IPS-NIHi7 (cell line): Measurements from ENCODE around the gene NSUN6.
A peak's percentile ranks its signal among the peaks of the same experiment; 100 is the strongest.

Experiments used
- DNase-seq: peaks from one replicate; pipeline ENCODE4 v3.0.0; 2012; ENCODE audit warnings: mixed read lengths; ENCODE audit errors: extremely low spot score

Gene NSUN6, protein sequence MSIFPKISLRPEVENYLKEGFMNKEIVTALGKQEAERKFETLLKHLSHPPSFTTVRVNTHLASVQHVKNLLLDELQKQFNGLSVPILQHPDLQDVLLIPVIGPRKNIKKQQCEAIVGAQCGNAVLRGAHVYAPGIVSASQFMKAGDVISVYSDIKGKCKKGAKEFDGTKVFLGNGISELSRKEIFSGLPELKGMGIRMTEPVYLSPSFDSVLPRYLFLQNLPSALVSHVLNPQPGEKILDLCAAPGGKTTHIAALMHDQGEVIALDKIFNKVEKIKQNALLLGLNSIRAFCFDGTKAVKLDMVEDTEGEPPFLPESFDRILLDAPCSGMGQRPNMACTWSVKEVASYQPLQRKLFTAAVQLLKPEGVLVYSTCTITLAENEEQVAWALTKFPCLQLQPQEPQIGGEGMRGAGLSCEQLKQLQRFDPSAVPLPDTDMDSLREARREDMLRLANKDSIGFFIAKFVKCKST

DNA sequence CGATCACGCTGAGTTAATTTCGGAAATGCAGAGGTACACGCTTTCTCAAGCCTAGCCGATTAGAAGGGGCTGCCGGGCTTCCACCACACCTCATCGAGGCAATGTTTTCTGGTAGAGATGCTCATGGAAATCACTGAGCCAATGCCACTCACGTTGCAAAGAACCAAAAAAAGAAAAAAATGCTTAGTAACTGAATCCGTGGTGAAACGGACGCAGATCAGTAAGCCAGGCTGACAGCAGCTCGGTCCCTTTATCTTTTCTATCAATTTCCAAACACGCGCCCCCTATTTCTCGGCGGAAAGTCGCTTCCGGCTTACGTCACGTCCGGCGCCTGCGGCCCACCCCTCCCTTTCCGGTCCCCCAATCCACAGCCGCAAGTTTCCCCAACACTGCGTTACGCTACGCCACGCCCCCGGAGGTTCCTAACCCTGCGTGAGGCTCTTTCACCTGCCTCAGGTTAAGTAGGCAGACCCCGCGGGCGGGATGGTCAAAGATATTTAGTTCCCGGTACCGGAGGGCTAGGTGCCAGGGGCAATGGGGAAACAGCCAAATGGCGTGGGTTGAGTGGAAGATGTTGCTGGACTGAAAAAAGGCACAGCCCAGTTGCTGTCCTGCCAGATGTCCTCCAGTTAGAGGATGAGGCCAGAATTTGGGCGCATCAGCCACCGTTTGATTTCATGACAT lies at the start of gene NSUN6:
TSS of gene NSUN6 (minus strand) at position 264 of the 684 bp plus-strand sequence. CDS start 384 bp downstream, outside the sequence.
- peak; percentile 81 for DNase-seq

DNA sequence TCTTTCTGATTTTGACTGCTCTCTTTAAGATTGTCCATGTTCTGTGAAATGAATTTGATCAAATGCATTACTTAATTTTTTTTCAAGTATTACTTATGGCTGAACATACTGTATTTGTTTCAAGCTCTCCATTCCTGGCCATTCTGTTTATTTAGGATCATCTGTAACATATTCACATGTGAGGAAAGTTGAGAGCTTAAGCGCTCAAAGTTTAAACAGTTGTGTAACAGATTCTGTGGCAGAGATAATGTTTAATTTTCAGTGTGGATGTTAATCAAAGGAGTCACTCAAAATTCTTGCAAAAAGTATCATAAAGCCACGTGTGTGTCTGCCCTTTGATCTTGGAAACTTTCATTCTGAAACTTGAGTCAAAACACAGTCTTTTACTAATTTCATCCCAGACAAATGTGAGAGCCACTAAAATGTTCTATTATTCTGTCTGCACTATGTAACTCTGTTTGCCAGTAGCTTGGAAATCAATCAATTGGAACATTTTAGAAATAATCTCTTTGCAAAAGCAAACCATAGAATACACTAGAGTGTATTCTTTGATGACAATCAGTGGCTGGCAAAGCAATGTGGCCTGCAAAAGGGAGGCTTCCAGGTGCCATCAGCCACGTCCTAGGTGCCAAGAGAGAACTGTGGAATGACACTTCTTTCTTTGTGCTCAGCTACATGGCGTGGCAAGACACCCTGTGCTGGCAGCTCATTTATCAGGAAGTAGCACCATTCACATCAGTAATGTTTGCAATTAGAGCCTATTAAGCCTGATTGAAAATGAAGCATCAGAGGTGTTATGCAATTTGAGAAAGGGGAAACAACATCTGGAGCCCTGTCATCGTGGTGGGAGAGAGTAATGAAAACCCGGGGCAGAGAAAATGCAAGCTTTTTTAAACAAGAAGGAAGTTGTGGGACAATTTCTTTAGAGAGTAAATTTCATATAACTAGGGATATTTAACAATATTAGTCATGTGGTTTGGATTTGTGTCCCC lies 48.8 kb upstream of the NSUN6 start:
- DNase-seq, result no peak

DNA sequence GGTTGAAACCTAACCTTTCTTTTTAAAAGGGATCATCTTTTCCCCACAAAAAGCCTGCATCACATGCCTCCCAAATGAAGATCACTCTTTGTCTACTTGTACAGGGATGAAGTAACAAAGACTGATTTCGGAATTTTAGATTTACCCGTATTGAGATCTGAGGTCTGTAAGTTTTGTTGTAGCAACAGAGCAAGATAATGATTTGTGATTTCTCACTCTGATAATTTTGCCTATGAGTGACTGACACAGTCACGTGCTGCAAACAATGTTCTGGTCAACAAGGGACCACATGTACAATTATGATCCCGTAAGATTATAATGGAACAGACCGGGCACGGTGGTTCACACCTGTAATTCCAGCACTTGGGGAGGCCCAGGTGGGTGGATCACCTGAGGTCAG lies 39.2 kb upstream of the NSUN6 start:
- DNase-seq, result no peak

DNA sequence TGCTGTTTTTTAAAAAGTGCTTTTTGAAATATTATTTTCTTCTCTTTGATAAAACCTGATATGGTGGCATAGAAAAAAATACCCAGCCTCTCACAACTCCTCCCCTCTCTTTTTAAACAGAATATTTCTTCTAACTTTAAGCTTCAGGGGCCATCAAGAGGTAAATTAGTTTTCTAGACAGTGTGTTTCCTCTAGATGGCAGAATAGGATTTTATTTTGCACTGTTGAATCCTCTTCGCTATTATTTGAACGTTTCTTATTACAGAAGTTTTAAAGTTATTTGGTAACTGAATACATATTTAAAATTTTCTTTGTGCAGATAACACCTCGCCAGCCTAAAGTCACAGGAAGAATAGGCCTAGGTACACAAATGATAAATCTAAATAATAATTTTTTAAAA lies 38.1 kb upstream of the NSUN6 start:
- no peak for DNase-seq

DNA sequence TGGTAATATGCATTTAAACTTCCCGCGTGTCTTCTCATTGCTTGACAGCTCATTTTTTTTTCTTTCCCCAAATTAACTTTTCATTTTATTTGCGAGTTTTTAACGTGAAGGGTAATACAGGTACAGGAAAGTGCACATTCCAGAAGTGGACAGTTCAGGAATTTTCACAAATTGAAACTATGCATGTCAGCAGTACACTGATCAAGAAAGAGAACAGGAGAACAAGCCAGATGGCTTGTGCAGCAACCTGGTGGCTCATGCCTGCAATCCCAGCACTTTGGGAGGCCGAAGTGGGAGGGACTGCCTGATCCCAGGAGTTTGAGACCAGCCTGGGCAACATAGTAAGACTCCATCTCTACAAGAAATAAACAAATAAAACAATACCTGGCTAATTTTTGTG lies 36.3 kb upstream of the NSUN6 start:
- no peak for DNase-seq

DNA sequence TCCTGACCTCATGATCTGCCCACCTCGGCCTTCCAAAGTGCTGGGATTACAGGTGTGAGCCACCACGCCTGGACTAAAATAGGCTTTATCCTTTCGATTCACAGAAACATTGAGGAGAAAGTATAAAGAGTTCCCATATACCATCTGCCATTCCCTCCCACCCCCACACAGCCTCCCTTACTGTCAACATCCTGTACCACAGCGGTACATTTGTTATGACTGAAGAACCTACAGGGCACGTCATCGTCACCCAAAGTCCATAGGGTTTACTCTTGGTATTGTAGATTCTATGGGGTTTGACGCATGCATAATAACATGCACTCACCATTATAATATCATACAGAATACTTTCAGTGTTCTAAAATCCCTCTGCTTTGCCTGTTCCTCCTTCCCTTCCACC lies 35.8 kb upstream of the NSUN6 start:
- DNase-seq, result no peak

DNA sequence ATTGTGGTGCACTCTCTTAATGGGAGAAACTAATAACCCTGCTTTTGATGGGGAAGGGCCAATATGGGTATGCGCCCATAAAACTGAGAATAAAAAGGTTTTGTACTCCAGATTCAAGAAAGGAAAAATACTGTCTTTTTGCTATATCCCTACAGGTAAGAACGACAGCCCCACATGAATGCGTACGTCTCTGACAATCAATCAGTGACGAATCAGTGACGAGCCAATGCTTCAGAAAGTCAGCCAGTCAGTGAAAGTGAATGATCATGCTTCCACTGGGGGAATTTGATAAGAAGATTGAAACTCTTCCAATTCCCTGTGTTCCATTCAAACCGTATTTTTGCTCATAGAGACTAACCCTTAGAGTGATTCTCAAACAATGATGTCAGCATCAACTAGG lies 34.2 kb upstream of the NSUN6 start:
- no peak for DNase-seq

DNA sequence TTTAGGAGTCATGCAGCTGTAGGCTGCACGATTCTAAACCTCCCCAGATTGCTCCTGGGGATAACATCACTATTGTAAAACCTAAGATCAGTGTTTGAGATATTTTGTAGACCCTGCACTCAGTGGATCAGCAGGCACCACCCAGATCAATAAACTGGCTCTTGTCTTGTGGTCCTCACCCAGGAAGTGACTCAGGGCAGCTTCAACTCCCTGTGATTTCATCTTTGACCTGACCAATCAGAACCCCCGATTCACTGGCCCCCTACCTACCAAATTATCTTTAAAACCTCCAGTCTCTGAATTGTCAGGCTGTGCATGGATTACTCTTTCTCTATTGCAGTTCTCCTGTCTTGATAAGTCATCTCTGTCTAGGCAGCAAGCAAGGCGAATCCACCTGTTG lies 33.6 kb upstream of the NSUN6 start:
- no peak for DNase-seq

DNA sequence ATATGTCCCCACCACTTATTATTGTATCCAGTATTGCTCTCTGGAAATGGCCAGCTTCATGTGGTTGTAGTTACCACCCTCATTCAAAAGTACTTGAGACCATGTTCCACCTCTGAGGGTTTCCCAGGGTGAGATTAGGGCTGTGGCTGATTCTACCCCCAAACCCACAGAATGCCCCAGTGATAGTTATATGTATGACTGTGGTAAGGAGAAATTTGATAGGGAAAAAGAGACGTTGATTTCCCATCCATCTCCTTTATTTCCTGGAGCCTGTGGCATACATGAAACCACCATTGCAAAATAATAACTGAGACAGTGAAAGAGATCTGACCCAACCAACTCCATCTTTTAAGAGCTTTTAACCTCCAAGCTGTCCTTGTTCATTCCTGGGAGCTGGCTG lies 33.0 kb upstream of the NSUN6 start:
- DNase-seq, result no peak

DNA sequence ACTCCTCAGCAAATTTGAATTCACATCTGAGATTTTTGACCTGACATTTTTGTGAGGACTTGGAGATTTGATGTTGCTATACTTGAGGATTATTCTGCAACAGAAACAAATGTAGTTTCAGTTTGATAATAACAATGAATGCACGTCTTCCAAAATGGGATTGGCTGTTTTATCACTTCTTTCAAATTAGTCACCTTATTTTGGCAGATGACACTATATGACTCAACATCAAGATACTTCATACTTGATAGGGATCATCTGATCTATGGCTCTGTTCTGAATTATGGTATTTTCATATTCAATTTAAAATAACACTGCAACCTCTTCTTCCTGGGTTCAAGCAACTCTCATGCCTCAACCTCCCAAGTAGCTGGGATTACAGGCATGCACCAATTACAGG lies 32.0 kb upstream of the NSUN6 start:
- DNase-seq, result no peak

DNA sequence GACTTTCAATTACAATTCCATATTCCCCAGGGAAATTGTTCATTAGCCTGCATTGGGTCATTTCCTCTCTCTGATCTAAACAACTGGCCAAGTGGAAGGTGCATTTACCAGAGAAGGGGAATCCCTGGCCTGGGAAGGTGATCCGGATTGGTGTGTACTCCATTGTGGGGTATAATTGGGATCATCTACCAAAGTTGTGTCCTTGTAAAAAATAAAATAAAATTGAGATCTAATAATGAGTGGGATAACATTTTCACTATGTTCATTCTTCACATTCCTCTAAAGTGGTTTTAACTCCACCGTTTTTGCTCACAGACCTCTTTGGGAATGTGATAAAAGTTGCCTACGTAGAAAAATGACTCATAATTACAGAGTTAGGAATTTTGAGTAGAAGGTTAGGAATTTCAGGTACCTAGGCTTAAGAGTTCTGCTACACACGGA lies 30.6 kb upstream of the NSUN6 start:
- DNase-seq, result no peak

DNA sequence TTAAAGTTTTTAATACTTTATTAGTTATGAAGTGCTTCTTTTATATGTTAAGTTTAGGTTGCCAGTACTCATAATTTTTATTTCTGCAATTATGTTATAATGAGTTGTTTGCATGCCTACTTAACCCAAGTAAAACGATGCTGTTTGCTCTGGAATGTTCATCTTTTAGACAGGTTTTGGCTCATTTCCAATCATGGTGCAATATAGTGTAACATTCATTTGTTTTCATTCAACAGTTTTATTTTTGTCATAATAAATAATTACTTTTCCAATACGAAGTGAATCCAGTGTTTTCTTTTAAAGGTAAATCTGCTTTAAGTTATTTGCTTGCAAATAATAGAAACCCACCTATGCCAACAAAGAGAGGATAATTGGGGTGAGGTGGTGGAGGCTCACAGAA lies 30.0 kb upstream of the NSUN6 start:
- no peak for DNase-seq

DNA sequence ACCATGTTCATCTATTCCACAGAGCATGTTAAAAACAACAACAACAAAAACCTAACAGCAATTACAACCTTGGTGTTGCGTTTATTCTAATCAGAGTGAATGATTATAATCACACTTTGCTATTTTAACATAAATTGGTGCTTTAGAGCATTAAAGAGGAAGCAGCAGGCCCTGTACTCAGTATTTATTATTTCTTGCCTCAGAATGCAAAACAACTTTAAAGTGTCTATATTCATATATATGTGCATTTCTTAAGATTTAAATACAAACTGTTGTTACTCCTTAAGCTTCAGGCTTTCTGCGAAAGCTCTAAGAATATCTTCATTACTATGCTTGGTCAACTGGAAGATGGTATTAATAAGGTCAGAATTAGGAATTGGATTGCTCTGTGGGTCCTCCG lies 29.4 kb upstream of the NSUN6 start:
- no peak for DNase-seq

DNA sequence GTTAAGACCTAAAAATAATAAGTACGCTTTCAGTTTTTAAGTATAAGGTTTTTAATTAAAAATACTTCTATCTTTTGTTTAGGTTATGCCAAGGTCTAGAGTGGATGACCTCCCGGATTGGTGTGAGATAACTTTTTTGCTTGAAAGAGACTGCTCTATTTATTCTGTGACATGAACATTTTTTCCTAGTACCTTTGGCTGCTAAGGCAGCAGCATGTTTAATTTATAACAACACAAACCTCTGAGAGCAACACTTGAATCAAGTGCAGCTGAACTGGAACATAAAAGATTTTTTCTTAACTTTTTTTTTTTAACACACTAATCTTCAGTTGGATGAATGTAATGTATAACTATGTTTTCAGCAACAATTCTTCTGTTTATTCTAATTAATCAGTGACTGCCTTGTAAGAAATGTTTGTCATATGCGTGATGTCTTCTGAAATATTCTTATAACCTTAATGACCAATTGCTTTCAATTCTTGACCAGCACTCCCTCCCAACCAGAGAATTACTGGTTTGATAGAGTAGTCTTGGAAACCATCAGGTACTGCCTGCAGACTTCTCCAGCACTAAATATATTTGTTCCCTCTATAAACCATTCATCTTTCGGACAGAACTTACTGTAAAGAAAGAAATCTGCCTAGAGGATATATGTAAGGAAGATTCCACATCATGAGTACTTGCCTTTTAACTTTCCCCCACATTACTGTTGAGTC lies 23.9 kb upstream of the NSUN6 start:
- DNase-seq, result no peak

DNA sequence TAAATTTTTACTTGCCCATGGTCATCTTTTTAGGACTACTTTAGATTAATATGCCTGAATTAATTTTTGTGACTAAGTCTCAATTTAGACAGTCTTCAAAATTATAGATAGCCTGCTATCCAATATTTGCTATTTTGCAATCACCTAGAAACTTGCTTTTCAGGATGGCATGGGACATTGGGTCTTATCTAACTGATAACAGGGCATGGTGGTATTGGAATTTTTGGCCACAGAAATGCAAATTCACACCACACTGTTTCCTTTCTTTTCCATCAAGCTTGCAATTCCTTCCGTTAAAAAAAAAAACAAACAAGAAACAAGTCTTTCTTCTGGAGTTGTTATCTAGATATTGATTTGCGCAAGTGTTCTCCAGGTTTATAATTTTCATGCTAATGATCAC lies 16.6 kb upstream of the NSUN6 start:
- no peak for DNase-seq

DNA sequence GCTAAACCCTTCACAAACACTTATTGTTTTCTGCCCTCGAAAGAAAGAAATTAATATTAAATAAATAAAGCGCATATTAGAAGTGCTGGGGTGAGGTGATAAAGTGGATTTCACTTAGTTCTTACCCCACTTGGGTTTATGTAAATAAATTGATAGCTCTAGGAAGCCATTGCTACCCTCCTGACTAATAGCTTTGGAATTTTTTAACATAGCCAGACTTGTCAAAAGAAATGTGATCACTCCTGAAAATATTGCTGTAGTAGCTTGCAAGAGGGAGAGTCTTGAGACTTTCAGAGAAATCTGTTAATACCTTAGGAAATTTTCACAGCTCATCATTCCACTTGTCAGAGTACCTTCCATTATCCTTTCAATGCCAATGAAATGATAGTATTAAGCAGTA lies 15.4 kb upstream of the NSUN6 start:
- peak; percentile 22 for DNase-seq

DNA sequence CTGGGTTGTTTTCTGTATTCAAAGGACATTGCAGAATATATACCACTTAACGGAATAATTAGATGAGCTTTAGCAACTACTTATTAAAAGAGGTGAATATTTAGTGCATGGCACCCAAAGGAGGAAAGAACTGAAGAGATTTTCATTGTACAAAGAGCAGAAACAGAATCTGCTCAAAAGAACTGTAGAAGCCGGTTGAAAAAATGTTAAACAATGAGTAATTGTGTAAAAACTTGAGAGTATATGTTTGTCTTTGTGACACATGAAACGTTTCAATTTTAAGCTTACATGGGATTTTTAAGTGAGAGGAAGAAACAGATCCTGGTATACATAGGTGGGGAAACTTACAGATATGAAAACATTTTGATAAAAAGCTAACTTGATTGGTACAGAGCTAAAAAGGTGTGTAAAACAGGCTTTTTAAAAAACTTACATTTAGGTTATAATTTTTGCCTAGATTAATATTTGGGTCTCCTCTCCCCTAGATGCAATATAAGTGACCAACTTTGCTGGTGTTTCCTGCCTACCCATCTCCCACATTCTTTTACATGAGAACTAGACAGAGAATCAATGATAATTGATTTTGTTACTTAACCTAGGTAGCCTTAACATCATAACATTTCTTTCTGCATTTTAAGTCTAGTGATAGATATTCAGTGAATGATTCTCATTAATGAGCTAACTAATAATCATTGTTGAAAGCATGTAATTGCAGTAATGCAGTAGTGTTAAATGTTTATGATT lies 14.6 kb upstream of the NSUN6 start:
- no peak for DNase-seq

DNA sequence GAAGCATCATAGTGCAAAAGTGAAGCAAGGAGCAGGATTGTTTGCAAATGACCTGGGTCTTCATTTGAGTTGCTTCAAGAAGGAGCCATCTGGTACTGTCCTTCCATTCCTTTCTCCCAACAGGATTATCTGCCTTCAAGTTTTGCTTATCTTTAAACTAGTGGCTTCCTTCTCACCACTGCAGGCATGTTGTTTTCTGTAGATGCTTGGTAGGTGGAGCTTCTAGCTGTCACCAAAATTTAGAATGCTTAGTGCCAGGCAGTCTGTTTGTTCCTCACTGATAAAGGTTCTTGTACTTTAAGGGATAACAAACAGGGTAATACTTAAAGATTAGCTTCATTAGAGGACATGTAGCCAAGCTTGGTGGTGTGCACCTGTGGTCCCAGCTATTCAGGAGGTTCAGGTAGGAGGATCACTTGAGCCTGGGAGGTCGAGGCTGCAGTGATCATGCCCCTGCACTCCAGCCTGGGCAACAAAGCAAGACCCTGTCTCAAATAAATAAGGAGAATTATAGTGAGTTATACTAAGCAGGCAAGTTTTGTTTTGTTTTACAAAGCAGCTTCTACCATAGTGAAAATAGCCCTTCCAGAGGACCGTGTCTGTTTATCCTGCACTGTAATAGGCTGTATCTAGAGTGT lies 13.6 kb upstream of the NSUN6 start:
- no peak for DNase-seq

DNA sequence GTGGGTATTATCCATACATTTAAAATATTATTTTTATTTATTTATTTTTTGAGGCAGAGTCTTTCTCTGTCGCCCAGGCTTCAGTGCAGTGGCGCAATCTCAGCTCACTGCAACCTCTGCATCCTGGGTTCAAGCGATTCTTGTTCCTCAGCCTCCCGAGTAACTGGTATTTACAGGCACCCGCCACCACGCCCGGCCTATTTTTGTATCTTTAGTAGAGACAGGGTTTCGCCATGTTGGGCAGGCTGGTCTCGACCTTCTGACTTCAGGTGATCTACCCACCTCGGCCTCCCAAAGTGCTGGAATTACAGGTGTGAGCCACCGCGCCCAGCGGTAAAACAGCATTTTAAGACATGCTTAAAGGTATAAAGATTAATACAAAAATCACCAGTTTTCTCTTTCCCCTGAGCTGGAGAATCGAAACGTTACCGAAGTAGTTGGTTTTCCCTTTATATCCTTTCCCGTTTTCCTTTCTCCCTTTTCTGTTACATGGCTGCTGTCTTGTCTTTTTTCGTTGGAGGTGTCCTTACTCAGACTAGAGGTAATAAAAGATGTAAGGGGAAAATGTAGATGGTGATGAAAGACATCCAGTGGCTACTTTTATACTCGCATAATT lies 9.5 kb upstream of the NSUN6 start:
- no peak for DNase-seq
